ENCODE data around the gene SMOC2.

The SMOC2 gene

GRCh38 chr6:168581706-168582105, 140.7 kb downstream of the SMOC2 start:
- DNase-seq: no peak

- DNase-seq: no peak
Measured at GRCh38 chr6:168582571-168582981, 141.6 kb downstream of the SMOC2 start.

GRCh38 chr6:168583126-168583525, 142.1 kb downstream of the SMOC2 start:
- DNase-seq: no peak

DNA sequence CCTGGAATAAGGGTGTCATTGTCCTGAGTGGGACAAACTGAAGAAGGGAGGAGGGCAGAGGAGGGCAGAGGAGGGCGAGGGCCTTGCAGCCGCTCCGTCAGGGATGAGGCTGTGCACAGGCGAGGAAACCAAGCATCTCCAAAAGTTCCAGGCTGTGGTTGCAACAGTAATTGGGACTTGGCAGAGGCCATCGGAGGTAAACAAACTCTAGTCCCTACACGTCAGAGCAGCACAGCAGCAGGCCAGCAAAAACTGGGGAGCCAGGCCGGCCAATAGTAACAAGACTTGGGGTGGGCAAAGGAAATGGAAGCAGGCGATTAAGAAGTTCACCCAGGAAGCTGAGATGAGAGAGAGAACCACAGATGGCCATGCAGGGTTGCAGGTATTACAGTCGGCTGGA, 142.8 kb downstream of the SMOC2 start:
- DNase-seq: no peak

- no peak for DNase-seq
Measured at GRCh38 chr6:168584249-168584648, 143.3 kb downstream of the SMOC2 start.

- no peak for DNase-seq
Measured at GRCh38 chr6:168584671-168585070, 143.7 kb downstream of the SMOC2 start.

GRCh38 chr6:168585441-168585840, 144.5 kb downstream of the SMOC2 start:
- no peak for DNase-seq

DNA sequence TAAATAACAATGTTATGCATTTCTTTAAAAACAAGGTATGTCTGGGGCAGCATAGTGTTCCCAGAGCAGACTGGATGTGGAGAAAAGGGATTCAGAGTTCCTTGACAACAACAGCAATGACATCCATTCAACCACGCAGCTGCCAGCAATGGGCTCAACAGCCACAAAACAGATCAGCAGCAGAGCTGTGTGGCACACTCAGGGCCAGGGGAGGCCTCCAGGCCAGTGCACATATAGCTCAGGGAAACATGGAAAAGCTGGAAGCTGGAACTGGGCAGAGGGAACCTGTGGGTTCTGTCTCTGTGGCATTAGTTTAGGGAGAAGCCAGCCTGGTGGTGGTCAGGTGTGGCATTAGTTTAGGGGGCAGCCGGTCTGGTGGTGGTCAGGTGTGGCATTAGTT, 148.3 kb downstream of the SMOC2 start:
- DNase-seq: no peak

DNA sequence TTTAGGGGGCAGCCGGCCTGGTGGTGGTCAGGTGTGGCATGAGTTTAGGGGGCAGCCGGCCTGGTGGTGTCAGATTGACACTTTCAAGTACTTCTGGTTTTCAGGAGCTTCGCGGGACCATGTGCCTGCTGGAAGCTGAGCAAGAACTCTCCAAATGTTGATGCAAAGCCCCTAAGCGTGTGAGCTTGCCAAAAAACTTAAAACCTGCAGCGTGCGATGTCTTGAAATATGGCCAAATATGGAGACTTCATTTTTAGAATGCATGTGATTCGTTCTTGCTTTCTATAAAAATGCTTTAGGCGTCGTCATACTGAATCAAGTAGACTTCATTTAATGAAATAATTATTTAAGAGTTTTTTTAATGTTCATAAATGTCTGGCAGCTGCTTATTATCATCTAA, 149.4 kb downstream of the SMOC2 start:
- DNase-seq: no peak

- no peak for DNase-seq
Measured at GRCh38 chr6:168596344-168596743, 155.4 kb downstream of the SMOC2 start.

DNA sequence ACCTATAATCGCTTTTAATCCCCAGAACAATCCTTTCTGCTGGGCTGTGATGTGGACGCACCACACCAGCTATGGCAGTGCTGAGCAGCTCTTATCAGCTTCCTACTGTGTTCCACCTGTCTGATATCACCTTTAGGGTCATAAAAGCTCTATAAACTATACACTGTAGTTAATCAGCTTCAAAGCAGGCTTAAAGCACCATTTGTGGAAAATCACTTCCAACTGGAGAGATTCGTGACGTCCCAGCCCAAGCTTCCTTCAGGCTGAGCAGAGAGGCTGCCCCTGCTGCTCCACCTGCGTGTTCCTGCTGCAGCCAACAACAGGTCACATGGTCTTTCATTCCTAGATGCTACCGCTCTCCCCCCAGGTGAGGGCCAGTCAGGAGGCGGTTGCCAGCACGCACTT, 156.5 kb downstream of the SMOC2 start:
- DNase-seq: no peak

- DNase-seq: no peak
Measured at GRCh38 chr6:168598251-168599117, 157.5 kb downstream of the SMOC2 start.

- DNase-seq: no peak
Measured at GRCh38 chr6:168599118-168599494, 158.1 kb downstream of the SMOC2 start.

GRCh38 chr6:168599769-168600330, 158.9 kb downstream of the SMOC2 start:
- no peak for DNase-seq

DNA sequence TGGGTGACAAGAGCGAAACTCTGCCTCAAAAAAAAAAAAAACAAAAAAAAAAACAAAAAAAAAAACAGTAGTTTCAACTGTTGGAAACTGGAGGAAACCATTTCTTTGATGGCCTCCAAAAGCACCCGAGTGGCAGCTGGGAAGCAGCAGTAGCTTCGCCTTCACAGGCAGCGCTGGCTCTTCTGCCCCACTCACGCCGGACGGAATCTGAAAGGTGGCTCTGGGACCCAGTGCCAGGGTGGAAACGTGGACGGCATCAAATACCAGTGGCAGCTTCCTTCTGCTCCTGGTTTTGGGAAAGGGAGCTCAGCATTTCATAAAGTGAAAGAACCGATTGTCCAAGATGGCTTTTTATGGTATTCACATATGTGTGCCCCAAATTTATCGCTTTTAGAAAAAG, 159.4 kb downstream of the SMOC2 start:
- DNase-seq: no peak

- no peak for DNase-seq
Measured at GRCh38 chr6:168601111-168601510, 160.1 kb downstream of the SMOC2 start.

DNA sequence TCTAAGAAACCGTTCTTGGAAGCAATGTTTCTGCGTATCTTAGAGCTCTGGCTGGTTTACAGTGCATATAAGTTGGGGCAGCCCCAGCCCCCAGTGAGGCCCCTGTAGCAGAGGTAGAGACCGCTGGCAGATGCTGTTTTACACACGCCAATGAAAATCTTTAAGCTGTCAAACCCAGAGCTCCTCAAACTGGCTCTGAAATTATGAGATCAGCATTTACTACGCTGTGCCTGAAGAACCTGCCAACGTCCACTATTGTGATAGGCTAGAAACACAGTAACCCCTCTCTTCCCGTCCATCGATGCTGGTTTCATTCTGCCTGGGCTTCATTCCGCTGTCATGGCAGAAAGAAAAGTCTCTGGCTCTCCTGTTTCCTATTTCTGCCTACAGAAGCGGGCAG, 160.6 kb downstream of the SMOC2 start:
- no peak for DNase-seq

DNA sequence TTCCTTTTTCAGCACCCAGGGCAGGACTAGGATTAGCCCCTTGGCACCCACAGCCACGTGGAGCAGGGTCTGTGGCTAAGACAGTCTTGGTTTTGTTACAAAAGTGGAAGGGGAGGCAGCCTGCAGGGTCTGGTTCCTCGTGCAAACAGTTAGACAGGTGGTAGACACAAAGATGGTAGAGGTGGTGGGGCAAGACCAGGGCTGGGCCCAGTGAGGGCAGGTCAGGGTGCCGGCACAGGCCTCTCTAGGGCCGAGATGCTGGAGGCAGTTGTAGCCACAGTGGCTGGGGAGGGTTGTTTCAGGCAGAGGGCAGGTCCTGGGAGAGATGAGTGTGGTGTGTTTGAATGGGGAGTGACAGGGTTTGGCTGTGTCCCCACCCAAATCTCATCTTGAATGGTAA, 161.6 kb downstream of the SMOC2 start:
- no peak for DNase-seq

GRCh38 chr6:168603234-168603633, 162.2 kb downstream of the SMOC2 start:
- DNase-seq: no peak

DNA sequence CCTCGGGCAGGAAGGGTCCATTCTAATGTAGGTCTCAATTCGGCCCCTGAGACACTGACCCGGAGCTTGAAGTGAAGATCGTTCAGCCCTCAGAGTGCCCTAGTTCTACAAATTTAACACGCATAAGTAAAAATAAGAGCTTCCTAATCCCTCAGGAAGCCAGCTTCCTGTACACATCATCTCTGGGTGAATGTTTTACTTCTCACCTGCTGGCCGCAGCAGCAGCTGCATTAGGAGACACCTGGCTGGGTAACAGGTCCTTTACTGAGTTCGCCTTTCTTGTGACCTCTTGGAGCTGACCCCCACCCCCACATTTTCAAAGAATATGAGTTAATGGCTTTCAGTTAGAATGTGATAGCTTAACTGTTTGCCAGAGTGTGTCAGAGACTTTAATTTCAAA, 165.0 kb downstream of the SMOC2 start:
- no peak for DNase-seq

GRCh38 chr6:168606722-168607121, 165.7 kb downstream of the SMOC2 start:
- no peak for DNase-seq

DNA sequence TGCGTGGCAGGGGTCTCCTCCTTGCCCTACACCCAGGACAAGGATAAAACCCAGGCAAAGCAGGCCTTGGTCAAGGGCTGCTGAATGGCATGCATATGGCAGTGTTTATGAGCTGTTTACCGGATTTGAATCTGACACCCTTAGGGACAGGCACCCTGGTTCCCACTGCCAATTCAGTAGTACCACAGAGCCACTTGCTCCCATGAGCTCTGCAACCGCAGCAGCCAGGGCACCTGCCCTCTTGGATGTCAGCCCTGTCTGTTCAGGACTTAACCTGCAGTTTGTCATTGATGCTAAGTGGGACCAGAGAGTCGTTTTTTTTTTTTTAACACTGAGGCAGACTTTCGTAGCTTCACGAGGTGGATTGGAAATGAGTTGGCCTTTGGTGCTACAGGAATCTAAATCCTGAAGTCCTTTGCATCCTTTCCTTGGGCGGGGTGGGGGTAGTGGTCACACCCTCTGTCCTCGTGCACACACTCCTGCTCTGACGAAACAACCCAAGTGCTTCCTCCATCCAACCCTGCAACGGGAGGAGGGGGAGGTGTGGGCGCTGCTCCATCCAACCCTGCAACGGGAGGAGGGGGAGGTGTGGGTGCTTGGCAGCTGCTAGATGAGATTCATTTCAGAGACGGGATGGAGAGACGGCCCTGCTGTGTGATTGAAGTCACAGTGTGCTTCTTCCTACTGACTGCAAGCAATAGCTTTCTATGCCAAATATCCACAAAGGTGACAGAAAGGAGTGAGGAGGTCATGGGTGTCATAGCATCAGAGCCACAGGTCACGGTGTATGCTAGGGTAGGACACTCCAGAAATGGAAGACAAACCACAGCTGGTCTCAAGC, 166.5 kb downstream of the SMOC2 start:
- no peak for DNase-seq

- no peak for DNase-seq
Measured at GRCh38 chr6:168608113-168608400, 167.1 kb downstream of the SMOC2 start.
